Mammary epithelial cell (primary cell): Measurements from ENCODE around the gene PPID.

Experiments used
- EZH2 ChIP-seq: IDR thresholded peaks from 2 replicates; pipeline ENCODE4 v1.6.1; 2012; ENCODE audit warnings: low read length, inconsistent platforms, borderline replicate concordance
- TF ChIP-seq, protein P1 (sequence below), 2 donors: IDR thresholded peaks in 1 of 2; conservative IDR thresholded peaks in 1 of 2; 2 replicates each; pipeline ENCODE4 v1.5.1; 2011 to 2012; ENCODE audit warnings: inconsistent platforms in 2 of 2, low read length in 2 of 2, mild to moderate bottlenecking in 2 of 2, control low read depth in 1 of 2, low read depth in 1 of 2; ENCODE audit not compliant: insufficient read depth in 1 of 2; ENCODE audit errors: extremely low read depth in 1 of 2

DNA sequence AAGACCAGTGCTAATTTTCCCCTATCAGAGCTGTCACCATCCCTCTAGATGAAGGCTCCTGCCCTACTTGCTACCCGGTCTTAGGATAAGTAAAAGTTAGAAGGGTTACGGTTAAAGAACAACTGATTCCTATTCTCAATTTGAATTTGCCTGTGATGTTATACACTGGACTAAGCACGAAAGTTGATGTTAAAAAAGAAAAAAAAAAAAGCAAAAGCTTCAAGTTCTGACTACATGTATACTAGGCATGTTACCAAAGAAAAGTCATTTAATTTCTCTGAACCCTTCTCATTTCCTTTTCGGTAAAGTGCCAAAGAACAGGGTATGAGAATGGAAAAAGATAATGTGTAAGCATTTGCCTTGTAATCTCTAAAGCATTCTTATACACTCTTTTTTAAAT lies 1.4 kb upstream of the PPID start:
- TF ChIP-seq EZH2: no peak
- TF ChIP-seq, protein P1, sequence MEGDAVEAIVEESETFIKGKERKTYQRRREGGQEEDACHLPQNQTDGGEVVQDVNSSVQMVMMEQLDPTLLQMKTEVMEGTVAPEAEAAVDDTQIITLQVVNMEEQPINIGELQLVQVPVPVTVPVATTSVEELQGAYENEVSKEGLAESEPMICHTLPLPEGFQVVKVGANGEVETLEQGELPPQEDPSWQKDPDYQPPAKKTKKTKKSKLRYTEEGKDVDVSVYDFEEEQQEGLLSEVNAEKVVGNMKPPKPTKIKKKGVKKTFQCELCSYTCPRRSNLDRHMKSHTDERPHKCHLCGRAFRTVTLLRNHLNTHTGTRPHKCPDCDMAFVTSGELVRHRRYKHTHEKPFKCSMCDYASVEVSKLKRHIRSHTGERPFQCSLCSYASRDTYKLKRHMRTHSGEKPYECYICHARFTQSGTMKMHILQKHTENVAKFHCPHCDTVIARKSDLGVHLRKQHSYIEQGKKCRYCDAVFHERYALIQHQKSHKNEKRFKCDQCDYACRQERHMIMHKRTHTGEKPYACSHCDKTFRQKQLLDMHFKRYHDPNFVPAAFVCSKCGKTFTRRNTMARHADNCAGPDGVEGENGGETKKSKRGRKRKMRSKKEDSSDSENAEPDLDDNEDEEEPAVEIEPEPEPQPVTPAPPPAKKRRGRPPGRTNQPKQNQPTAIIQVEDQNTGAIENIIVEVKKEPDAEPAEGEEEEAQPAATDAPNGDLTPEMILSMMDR (conservative IDR thresholded peaks at IDR 0.05 in 1 of 2, IDR thresholded peaks at IDR 0.05 in 1 of 2; ENCODE audit: extremely low read depth in 1 of 2, insufficient read depth in 1 of 2, low read depth in 1 of 2, low read length in 2 of 2): no peak
